GM19239 (cell line): ENCODE measurements around the gene PCDH19.

ENCODE experiments used
- DNase-seq: peaks from one replicate; pipeline ENCODE4 v3.0.0; 2011; ENCODE audit warnings: low spot score; ENCODE audit not compliant: insufficient read length
- FAIRE-seq: peaks from 2 replicates; lab custom pipeline; 2011; peaks lifted over from hg19 to GRCh38; lab: Jason Lieb, UNC

Gene PCDH19

GRCh38 chrX:100316987-100317386, 93.1 kb downstream of the PCDH19 start:
- DNase-seq = no peak
- FAIRE-seq = no peak

GRCh38 chrX:100315566-100315965, 94.5 kb downstream of the PCDH19 start:
- FAIRE-seq = no peak
- no peak for DNase-seq

GRCh38 chrX:100299559-100299958, 110.5 kb downstream of the PCDH19 start:
- DNase-seq (no peak), FAIRE-seq (no peak)

- no peak for DNase-seq
- no peak for FAIRE-seq
Measured at GRCh38 chrX:100297728-100298127, 112.3 kb downstream of the PCDH19 start.

- FAIRE-seq (no peak), DNase-seq (no peak)
Measured at GRCh38 chrX:100296183-100296753, 113.8 kb downstream of the PCDH19 start.

GRCh38 chrX:100294965-100295364, 115.1 kb downstream of the PCDH19 start:
- FAIRE-seq (no peak), DNase-seq (no peak)

- DNase-seq (no peak), FAIRE-seq (no peak)
Measured at GRCh38 chrX:100289066-100289558, 121.0 kb downstream of the PCDH19 start.

GRCh38 chrX:100277231-100277630, 132.8 kb downstream of the PCDH19 start:
- DNase-seq (no peak), FAIRE-seq (no peak)

- no peak for DNase-seq
- FAIRE-seq = no peak
Measured at GRCh38 chrX:100274916-100275315, 135.2 kb downstream of the PCDH19 start.

GRCh38 chrX:100265179-100265578, 144.9 kb downstream of the PCDH19 start:
- FAIRE-seq (no peak), DNase-seq (no peak)

- FAIRE-seq = no peak
- DNase-seq = no peak
Measured at GRCh38 chrX:100264200-100264599, 145.9 kb downstream of the PCDH19 start.

GRCh38 chrX:100263650-100264049, 146.4 kb downstream of the PCDH19 start:
- FAIRE-seq = no peak
- DNase-seq = no peak

GRCh38 chrX:100248885-100249493, 161.1 kb downstream of the PCDH19 start:
- FAIRE-seq = no peak

GRCh38 chrX:100247826-100248225, 162.2 kb downstream of the PCDH19 start:
- DNase-seq (no peak), FAIRE-seq (no peak)

More at GRCh38 chrX:100248885-100249493, 161.1 kb downstream of the PCDH19 start:
- no peak for DNase-seq

- DNase-seq (no peak), FAIRE-seq (no peak)
Measured at GRCh38 chrX:100244681-100245080, 165.4 kb downstream of the PCDH19 start.
